GM19438 (cell line): ENCODE data around the gene ELMO1.

ENCODE experiments used
- ATAC-seq: cut with Tn5 transposase; IDR thresholded peaks from one replicate; pipeline ENCODE4 v1.9.1; 2021; ENCODE audit warnings: low read depth; ENCODE audit not compliant: unreplicated experiment

Gene ELMO1

DNA sequence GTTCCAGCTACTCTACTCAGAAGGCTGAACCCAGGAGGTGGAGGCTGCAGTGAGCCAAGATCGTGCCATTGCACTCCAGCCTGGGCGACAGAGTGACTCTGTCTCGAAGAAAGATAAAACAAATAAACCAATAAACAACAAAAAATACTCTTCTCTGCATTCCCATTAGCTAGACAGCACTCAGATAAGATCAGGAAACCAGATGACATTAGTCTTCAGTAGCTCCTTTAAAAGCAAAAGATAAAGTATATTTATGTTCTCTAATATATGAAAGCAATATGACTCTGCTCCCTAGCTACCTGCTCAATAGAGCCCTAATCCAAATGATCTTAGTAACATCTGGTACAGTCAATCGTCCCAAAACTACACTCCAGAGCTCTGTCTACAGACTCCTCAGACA is 212.9 kb downstream of the ELMO1 start:
- no peak for ATAC-seq

DNA sequence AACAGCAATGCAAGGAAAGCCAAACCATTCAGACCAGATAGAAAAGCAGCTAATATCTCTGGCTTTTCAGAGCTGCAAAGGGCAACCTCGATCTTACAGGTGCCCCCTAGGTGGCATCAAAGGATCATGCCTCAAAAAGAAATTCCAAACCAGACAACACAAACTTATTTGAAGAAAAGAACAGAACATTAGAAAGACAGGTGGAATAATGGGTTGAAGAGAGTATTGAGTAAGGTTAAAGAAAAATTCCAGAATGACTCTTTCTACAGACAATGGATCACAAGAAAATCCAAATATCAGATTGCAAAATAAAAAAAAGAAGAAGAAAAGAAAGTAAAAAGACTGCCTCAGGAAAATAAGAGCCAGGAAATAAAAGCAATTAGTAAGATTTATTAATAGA is 213.7 kb downstream of the ELMO1 start:
- ATAC-seq = no peak

DNA sequence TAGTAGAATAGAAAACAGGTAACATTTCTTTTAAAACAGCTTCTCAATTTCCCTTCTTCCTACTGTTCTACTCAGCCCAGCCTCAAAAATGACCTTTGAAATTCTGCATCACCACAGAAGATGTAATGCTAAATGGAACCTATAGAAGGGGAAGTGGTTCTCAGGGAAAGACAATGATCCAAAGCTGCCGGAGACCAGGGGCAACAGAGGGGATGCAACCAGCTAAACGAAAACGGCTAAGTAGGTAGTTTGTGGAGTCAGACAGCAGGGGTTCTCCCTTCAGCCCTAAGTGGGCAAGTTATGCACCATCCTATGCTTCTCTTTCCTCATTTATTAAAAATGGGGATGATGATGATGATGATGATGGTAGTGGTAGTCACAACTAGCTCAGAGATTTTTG is 214.3 kb downstream of the ELMO1 start:
- ATAC-seq = no peak

DNA sequence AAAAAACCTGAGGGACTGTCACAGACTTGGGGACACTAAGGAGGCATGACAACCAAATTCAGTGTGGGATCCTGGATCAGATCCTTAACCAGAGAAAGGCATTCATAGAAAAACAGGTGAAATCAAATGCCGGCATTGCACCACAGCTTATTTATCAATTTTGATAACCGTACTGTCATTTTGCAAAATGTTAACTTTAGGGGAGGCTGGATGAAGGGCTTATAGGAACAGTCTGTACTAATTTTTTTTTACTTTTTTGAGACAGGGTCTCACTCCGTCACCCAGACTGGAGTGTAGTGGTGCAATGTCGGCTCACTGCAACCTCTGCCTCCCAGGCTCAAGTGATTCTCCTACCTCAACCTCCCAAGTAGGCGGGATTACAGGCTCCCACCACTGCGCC is 217.1 kb downstream of the ELMO1 start:
- ATAC-seq = no peak

DNA sequence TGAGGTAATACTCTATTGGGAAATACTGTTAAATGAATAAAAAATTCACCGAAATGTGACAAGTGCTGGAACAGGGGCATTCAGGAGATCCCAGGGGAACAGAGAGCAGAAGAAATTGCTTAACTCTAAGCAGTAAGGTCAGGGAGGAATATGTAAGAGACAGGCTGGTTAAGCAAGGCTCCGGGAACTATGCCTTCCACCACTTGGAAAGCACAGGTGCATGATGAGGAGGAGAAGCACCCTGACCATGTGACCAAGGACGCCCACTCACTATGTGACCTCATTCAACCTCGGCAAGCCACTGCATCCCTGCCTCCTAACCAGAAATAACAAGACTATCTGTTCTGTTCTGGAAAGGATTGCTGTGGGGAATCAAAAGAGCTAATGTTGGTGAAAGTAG is 218.4 kb downstream of the ELMO1 start:
- ATAC-seq = no peak

DNA sequence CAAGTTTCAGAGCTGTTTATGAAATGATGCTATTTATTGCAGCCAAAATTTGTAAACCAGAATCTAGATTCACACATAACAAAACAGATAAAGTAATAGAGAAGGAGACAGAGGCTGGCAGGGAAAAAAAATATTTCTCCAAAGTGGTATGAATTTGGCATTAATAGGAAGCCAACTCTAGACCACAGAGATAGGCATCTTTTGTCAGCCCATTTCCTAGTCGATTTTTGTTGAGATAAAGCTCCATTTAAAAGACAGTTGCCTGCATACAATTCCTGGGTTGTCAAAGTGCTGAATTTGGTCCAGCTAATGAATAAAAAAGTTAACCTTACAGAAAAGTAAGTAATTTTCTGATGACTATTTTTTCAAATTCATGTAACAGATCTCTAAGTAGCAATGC is 219.3 kb downstream of the ELMO1 start:
- ATAC-seq = no peak

DNA sequence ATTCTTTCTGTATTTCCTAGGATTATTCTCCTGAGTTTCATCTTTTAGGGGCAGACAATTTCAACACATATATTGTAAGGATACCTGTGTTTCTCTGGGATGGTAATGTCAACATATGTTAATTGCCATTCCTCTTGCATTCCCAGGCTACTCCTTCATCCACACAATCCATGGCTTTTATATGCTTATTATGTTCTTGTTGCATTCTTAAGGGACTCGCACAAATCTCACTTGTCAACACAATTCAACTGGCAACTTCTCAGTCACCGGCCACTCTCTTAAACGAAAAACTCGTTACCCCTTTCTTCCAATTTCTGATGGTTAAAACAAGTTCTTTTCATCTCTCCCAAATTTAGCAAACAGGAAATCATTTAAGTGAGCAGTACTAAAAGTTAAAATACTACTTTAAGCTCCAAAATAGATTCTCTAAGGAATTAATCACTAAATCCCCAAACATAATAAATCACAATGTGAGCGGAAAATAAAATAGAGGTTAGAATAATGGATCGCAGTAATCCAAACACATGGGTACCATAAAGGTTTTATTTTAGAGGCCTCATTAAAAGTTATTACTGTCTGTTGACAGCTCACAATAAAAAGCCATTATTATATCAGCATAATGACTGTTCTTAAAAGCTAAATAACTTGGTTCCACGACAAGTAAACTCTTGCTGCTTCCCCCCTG is 223.2 kb downstream of the ELMO1 start:
- ATAC-seq = no peak

DNA sequence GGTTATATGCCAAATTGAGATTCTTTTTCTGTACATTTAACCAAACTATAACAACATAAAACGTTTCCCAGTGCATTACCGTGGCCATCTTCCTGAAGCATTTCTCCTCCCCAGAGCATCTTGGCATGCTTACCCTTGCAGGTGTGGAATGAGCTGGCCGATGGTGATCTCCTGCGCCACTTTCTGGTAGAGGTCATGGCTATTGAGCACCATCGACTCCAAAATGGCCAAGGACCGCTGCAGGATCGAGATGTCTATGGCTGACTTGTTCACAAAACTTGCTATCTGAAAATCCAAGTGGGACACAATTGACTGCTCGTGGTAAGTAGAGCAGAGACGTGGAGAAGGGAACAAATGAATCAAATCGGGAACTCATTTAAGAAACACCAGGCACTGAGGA is 223.9 kb downstream of the ELMO1 start:
- no peak for ATAC-seq

DNA sequence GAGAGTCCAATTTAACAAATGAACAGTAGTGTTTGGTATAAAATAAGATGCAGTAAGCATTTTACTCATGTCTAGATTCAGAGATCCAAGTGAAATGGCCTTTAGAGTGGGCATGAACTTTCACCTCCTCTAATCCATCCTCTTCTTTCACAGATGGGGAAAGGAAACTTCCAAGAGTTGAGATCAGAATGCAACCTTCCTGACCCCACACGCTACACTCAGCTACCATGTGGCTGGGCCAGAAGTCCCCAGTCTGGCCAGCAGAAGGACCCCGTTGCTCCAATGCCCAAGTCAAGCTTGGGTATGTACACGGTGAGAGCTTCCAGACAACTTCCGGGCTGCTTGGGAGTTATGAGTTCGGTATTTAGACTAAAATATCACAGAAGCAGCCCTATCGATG is 228.0 kb downstream of the ELMO1 start:
- ATAC-seq = no peak

DNA sequence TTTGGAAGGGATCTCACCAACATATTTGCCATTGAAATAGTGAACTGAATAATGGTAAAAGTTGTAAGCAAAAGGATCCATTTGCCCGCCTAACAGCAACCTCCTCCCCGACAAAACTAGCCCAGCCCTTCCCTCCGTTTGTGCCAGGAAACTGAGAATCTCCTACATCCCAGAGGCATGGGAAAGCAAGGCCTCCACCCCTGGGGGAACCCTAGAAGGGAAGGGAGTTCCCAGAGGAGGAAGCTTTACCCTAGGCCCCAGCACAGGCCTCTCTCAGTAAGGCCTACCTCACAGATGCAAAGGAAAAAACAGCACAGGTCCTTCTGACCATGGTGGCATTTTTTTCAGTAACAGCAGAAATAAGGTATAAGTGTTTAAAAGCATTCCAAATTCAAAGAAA is 229.7 kb downstream of the ELMO1 start:
- no peak for ATAC-seq

DNA sequence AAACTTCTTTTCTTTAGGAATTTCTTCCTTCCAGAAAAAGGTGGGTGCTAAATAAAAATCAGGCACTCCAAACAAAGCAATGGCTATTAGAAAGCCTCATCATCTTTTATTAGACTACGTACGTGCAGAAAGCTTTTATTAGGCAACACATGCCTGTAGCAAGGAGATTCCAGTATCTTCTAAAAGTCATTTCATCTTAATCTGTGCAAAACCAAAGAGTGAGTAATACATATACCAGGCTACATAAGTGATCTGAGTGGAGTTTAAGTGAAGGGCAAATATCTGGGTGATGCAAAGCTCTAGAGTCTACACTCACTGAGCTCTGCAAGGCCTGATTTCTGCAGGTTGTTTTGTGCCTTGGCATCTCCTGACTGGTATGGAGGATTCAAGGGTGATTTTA is 231.7 kb downstream of the ELMO1 start:
- ATAC-seq = no peak

DNA sequence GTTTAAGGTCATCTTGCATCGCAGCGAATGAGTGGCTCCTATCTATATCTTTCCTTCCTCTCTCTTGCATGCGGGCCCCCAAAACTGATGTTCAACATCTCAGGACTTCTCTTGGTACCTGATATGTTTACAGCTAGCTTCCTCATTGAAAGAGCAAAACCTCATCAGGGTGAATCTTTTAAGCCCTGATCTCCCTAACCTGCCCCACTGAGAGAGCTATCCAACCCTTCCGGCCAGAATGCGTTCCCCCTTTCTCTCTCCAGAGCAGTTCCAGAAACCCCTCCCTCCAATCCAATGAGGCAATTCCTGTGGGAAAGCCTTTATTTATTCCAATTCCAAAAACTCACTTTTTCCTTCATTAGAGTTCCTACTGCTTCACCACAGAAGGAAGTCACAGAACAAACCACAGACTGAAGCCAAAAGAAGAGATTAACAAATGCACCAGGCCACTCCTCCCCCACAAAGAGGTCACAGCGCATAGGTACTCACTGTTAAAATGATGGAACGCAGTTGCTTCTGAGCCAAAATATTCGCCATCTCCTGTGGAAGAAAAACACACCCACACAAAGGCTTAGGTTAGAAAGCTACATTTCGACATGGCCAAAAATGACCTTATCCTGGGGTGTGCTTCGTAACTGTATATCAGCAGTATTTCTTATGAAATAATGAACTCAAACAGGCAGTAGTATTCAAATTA is 232.4 kb downstream of the ELMO1 start:
- no peak for ATAC-seq

DNA sequence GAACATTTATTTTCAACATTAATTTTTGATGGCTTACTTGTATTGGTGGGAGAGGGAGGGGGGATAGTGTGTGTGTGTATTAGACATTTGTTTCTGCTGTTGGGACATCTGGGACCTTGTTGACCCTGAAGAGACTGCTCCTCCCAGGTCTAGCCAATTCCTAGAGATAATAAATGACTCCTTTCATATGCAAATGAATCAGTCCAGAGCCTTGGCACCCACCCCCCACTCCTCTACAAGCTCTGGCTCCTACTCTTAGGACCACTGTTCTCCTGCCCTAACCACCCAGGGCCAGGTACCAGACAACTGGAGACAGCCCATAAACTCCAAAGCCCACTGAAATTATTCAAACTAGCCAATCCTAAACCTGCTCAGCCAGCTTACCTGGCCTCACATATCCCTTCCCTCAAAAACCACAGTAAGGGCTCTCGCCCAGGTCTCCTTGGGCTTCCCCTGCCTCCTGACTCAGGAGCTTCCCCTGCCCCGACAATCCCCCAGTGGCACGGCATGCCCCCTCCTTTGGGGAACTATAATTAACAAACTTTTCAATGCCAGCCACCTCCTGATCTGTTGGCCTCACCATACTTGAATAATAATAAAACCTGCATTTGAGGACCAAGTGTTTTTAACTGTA is 233.3 kb downstream of the ELMO1 start:
- no peak for ATAC-seq

DNA sequence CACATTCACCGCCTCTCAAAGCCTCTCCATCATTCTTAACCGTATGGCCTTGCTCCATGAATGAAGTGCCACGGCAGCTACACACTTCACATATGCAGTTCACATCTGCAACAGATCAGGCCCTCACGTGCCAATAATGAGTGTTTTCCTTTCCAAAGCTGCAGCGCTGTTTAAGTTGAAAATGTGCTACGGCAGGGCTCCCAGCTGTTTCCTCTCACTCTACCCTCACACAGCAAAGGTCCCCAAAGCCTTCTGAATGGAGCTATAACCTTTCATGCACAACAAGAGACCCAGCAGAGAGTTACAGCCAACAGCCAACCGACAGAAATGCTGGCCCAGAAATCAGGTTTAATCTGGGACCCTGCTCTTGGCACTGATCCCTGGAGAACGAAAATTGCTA is 236.1 kb downstream of the ELMO1 start:
- no peak for ATAC-seq

DNA sequence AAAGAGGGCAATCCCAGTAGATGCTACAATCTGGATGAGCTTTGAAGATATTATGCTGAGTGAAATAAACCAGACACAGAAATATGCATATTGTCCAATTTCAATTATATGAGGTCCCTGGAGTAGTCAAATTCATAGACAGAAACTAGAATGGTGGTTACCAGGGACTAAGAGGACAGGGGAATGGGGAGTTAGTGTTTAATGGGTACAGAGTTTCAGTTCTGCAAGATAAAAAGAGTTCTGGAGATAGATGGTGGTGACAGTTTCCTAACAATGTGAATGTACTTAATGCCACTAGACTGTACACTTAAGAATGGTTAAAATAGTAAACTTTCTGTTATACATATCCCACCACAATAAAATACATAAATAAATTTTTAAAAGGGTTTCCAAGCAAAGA is 236.6 kb downstream of the ELMO1 start:
- peak; percentile 59 for ATAC-seq

DNA sequence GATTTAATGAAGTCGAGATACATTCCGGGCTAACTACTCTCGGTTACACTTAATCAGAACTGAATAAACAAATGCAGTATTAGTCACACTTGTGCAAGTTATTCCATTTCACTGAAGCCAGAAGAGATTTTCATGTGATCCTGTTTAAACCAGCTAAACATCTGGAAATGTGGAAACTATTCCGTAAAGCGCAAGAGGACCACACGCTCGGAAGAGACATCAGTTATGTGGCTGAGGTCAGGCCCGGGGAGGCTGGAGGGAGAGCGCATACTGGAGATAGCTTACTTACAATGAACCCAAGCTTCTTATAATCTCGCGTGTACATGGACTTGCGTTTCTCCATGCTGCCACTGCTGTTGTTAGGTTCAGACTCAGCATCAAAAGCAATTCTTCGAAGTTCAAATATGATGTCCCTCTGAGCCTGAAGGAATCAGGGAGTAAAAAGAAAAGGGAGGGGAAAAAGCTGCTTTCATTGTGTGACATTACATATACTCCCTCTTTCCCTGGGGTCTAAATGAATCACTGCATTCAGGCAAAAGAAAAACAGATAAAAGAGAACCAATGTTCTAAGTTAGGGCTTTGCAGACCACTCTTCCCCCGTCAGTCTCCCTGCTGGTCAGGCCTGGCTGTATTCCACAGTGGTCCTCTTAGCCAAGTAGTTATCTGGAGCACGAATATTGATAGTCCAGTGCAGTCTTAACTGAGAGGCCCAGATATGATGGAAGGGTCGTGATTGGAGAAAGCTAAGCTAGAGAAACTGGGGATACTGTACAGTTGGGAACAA is 237.4 kb downstream of the ELMO1 start:
- ATAC-seq = no peak

DNA sequence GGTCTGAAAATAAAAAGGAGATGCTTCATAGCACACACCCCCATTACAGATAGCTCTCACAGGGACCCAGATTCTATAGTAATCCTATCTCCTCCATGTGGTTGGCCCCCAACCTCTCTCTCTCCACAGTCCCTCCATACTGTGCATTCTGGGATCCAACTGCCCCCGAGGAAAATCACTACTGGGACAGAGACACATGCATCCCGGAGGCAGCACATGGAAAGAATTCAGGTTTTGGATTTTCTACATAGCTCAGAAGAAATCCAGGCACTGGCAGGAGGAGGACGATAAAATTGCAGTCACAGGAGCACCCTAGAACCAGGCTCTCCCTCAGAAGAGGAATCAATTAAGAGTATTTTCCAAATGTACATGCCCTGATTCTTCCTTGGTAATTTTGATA is 239.5 kb downstream of the ELMO1 start:
- no peak for ATAC-seq

DNA sequence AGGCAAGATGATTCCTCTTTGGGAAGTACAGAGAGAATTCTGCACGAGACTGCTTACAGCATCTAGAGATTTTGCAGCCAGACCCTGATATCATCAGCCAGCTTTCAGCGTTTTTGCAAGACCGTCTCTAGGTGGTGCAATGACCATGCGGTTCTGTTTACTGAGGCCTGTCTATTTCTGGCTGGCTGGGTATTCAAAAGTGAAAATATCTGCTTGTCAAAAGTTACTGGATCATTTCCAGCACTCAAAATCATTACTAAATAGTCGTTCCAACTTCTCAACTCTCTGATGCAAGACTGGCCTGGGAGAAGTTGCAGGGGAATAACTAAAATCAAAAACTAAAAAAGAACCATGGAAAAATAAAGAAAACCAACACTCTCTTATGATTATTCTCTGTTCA is 240.1 kb downstream of the ELMO1 start:
- ATAC-seq = peak; percentile 71

DNA sequence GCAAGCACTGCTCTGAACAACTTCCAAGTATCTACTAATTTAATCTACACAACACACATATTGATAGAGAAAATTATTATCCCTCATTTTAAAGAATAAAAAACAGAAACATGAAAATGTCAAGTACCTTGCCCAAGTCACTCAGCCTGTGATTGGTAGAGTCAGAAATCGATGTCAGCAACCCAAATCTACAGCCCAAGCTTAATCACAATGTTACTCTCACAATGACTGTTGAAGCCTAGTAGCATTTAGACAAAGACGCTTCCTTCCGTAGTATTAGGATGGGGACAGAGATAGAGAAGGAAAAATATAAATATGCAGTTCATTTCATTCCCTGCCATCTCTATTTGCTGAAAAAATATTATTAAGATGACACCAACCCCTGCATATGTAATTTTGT is 242.5 kb downstream of the ELMO1 start:
- no peak for ATAC-seq

DNA sequence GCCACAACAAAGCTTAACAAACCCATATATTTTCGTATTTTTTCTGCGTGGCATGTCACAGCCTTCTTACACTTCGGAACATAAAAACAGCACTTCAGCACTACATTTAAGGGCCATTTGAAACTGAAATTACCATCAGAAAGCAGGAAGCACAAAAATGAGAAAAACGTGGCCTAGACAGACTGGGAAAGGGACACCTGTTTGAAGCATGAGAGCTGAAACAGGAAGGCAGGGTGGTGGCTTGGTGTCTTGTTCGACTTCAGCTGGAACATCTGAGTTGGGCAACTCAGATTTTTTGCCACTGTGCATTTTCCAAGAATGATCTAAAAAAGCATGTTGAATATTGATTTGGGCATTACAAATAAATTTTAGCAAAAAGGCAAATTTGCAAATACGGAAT is 243.2 kb downstream of the ELMO1 start:
- ATAC-seq = no peak

DNA sequence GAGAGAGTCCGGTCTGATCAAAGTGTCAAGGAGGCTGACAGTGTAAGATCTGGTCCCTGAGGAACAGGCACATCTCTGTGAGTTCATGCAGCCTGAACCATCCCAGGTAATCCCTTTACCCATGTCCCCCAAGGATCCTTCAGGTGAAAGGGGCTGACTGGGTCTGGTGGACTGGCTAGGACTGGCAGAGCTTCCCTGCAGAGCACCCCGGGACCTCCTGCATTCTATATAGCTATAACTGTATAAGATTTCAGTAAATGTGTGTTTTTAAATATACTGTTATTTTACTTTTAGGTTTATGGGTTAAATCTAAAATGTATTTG is 246.8 kb downstream of the ELMO1 start:
- peak; percentile 22 for ATAC-seq
